ENCODE data around the gene CYREN.
A peak's percentile ranks its signal among the peaks of the same experiment; 100 is the strongest.

Gene CYREN

GRCh38 chr7:135169964-135170273 is 588 bp downstream of the CYREN start:
- H3K4me3 ChIP-seq (ENCODE audit: low read depth, low read length) = peak overlapping the region; percentile 95
- no peak for TF ChIP-seq CTCF (IDR thresholded peaks at IDR 0.05; ENCODE audit: insufficient read depth, low read depth, low read length, missing control alignments)
- peak; percentile 68 for DNase-seq (ENCODE audit: low read depth)

GRCh38 chr7:135169141-135169963 is 1.2 kb downstream of the CYREN start:
- peak; percentile 89 for TF ChIP-seq CTCF (IDR thresholded peaks at IDR 0.05; ENCODE audit: insufficient read depth, low read depth, low read length, missing control alignments)
- DNase-seq (ENCODE audit: low read depth) = peak; percentile 91

GRCh38 chr7:135168489-135169140 is 1.9 kb downstream of the CYREN start:
- DNase-seq (ENCODE audit: low read depth) = no peak
- TF ChIP-seq CTCF (IDR thresholded peaks at IDR 0.05; ENCODE audit: insufficient read depth, low read depth, low read length, missing control alignments) = no peak
- H3K4me3 ChIP-seq (ENCODE audit: low read depth, low read length) = peak overlapping the region; percentile 95

More at GRCh38 chr7:135169141-135169963, 1.2 kb downstream of the CYREN start:
- H3K4me3 ChIP-seq (ENCODE audit: low read depth, low read length) = peak overlapping the region; percentile 95

- no peak for TF ChIP-seq CTCF (IDR thresholded peaks at IDR 0.05; ENCODE audit: insufficient read depth, low read depth, low read length, missing control alignments)
- H3K4me3 ChIP-seq (ENCODE audit: low read depth, low read length) = peak overlapping the region; percentile 95
- DNase-seq (ENCODE audit: low read depth) = no peak
These were observed 2.5 kb downstream of the CYREN start for GRCh38 chr7:135168001-135168400.

- H3K4me3 ChIP-seq (ENCODE audit: low read depth, low read length) = peak overlapping the region; percentile 18; the same call in 1 of the 2 replicates
- TF ChIP-seq CTCF (IDR thresholded peaks at IDR 0.05; ENCODE audit: insufficient read depth, low read depth, low read length, missing control alignments) = no peak
- DNase-seq (ENCODE audit: low read depth) = no peak
These were observed 3.1 kb downstream of the CYREN start for GRCh38 chr7:135167365-135167917.

GRCh38 chr7:135166338-135166990 is 4.0 kb downstream of the CYREN start:
- no peak for DNase-seq (ENCODE audit: low read depth)
- H3K4me3 ChIP-seq (ENCODE audit: low read depth, low read length) = no peak overlapping the region
- TF ChIP-seq CTCF (IDR thresholded peaks at IDR 0.05; ENCODE audit: insufficient read depth, low read depth, low read length, missing control alignments) = no peak
